ENCODE measurements around the gene LYPLAL1. TPM values are rescaled to one million over a fixed set of nuclear protein-coding genes. Genes with fewer than 3 reads are reported as not detected.

Gene LYPLAL1
- total RNA-seq, 1 experiment from 2014 or later: 21.3 TPM

DNA sequence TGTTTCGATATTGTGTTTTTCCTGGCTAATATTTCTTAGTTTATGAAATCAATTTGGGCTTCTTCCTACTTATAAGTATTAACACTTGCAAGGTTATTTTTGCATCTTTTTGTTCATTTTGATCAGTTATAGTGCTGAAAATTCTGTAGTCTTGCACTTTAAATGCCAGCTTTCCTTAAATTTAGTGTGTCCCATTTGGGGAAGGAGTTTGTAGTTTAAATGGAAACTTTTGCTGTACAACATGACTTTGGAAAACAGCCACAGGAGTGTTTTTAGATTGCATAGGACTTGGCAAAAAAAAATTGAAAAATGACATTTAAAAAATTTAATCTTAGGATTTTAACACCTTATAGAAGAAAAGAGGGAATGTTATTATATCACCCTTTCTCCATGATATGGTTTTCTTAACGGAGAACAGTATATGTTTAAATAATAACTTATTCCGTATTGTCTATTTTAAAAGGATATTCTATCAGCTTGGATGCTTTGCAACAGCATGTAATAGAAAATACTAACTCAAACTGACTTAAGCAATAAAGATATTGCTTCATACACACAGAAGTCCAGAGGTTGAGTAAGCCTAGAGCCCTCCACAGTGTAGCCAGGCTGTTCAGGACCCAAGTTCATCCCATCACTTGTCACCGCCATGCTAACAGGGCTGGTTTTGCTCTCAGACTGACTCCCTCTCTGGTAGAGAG lies 53.8 kb downstream of the LYPLAL1 start:
- intact Hi-C loops (cut with micrococcal nuclease): no loop called here
- Histone ChIP-seq H3K9ac (ENCODE audit: low read length) (no peak overlapping the region), H3K4me1 (ENCODE audit: insufficient read depth, low read length) (no peaks in the 10 kb centered on the region), H3K27me3 (ENCODE audit: low read length) (no peaks in the 10 kb centered on the region), H3K36me3 (ENCODE audit: low read depth, low read length) (no peaks in the 10 kb centered on the region), H4K20me1 (ENCODE audit: low read length) (no peaks in the 10 kb centered on the region), H3F3A (ENCODE audit: low read length, unreplicated experiment) (no peaks in the 10 kb centered on the region), H2AFZ (ENCODE audit: low read length) (no peak overlapping the region), H3K4me3 (ENCODE audit: low read length) (no peak overlapping the region), H3K4me2 (ENCODE audit: low read length) (no peak overlapping the region), H3K9me2 (replicated peaks; ENCODE audit: low read length) (no peaks in the 10 kb centered on the region), H3K27ac (ENCODE audit: low read length) (no peak overlapping the region), H3K9me3 (ENCODE audit: low read length) (no peaks in the 10 kb centered on the region), H3K79me2 (ENCODE audit: low read length) (no peaks in the 10 kb centered on the region)
- POLR2A ChIA-PET (ENCODE audit: unreplicated experiment): no interaction called here
- BruUV-seq (replicated peaks): no TSS peak
- CTCF ChIA-PET: no interaction called here
- TF ChIP-seq EZH2phosphoT487 (IDR thresholded peaks at IDR 0.05; ENCODE audit: borderline replicate concordance, low read length) (no peak), CTCF (conservative IDR thresholded peaks at IDR 0.05; ENCODE audit: low read depth, low read length) (no peak), EZH2 (IDR thresholded peaks at IDR 0.05; ENCODE audit: low read length, unreplicated experiment) (no peak)
- DNase-seq (no peak), ATAC-seq (no peak)

DNA sequence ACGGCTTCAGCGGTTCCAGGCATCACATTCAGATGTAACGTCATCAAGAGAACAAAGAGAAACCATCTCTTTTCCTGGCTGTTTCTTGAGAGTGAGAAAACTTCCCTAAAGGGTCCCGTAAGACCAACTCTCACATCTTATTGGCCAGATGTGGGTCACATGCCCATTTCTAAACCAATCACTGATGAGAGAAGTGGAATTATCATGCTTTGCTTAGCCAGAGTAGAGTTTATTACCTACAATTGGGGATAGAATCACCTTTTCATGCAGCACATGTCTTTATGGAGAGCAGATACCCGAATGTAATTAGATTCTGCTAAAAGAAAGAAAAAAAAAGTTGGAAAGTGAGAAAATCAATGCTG lies 54.4 kb downstream of the LYPLAL1 start:
- H3K79me2 ChIP-seq (ENCODE audit: low read length): no peaks in the 10 kb centered on the region
- intact Hi-C loops (cut with micrococcal nuclease): no loop called here
- H3K4me2 ChIP-seq (ENCODE audit: low read length): no peak overlapping the region
- H3K27me3 ChIP-seq (ENCODE audit: low read length): no peaks in the 10 kb centered on the region
- H4K20me1 ChIP-seq (ENCODE audit: low read length): no peaks in the 10 kb centered on the region
- ATAC-seq (no peak), DNase-seq (no peak)
- no peak overlapping the region for H2AFZ ChIP-seq (ENCODE audit: low read length)
- no peak overlapping the region for H3K4me3 ChIP-seq (ENCODE audit: low read length)
- ChIA-PET CTCF (no interaction called here), POLR2A (ENCODE audit: unreplicated experiment) (no interaction called here)
- H3K9me2 ChIP-seq (replicated peaks; ENCODE audit: low read length): no peaks in the 10 kb centered on the region
- no peaks in the 10 kb centered on the region for H3K4me1 ChIP-seq (ENCODE audit: insufficient read depth, low read length)
- no peak overlapping the region for H3K9ac ChIP-seq (ENCODE audit: low read length)
- no peak overlapping the region for H3K27ac ChIP-seq (ENCODE audit: low read length)
- no peaks in the 10 kb centered on the region for H3K9me3 ChIP-seq (ENCODE audit: low read length)
- no peaks in the 10 kb centered on the region for H3K36me3 ChIP-seq (ENCODE audit: low read depth, low read length)
- no peaks in the 10 kb centered on the region for H3F3A ChIP-seq (ENCODE audit: low read length, unreplicated experiment)
- BruUV-seq (replicated peaks): no TSS peak
- no peak for TF ChIP-seq EZH2phosphoT487 (IDR thresholded peaks at IDR 0.05; ENCODE audit: borderline replicate concordance, low read length)
- TF ChIP-seq CTCF (conservative IDR thresholded peaks at IDR 0.05; ENCODE audit: low read depth, low read length): no peak
- TF ChIP-seq EZH2 (IDR thresholded peaks at IDR 0.05; ENCODE audit: low read length, unreplicated experiment): no peak

GRCh38 chr1:219232890-219233289 lies 59.2 kb downstream of the LYPLAL1 start:
- no peaks in the 10 kb centered on the region for H3K4me1 ChIP-seq (ENCODE audit: insufficient read depth, low read length)
- POLR2A ChIA-PET (ENCODE audit: unreplicated experiment): no interaction called here
- no peaks in the 10 kb centered on the region for H3F3A ChIP-seq (ENCODE audit: low read length, unreplicated experiment)
- H3K9me2 ChIP-seq (replicated peaks; ENCODE audit: low read length): no peaks in the 10 kb centered on the region
- no peak overlapping the region for H2AFZ ChIP-seq (ENCODE audit: low read length)
- BruUV-seq (replicated peaks): no TSS peak
- no peaks in the 10 kb centered on the region for H3K79me2 ChIP-seq (ENCODE audit: low read length)
- intact Hi-C loops (cut with micrococcal nuclease): no loop called here
- ATAC-seq (no peak), DNase-seq (no peak)
- no peak overlapping the region for H3K9ac ChIP-seq (ENCODE audit: low read length)
- no peaks in the 10 kb centered on the region for H4K20me1 ChIP-seq (ENCODE audit: low read length)
- no peaks in the 10 kb centered on the region for H3K27me3 ChIP-seq (ENCODE audit: low read length)
- no peak overlapping the region for H3K4me3 ChIP-seq (ENCODE audit: low read length)
- no peaks in the 10 kb centered on the region for H3K36me3 ChIP-seq (ENCODE audit: low read depth, low read length)
- H3K27ac ChIP-seq (ENCODE audit: low read length): no peak overlapping the region
- no peak overlapping the region for H3K4me2 ChIP-seq (ENCODE audit: low read length)
- CTCF ChIA-PET: no interaction called here
- TF ChIP-seq EZH2phosphoT487 (IDR thresholded peaks at IDR 0.05; ENCODE audit: borderline replicate concordance, low read length) (no peak), EZH2 (IDR thresholded peaks at IDR 0.05; ENCODE audit: low read length, unreplicated experiment) (no peak), CTCF (conservative IDR thresholded peaks at IDR 0.05; ENCODE audit: low read depth, low read length) (no peak)
- H3K9me3 ChIP-seq (ENCODE audit: low read length): no peaks in the 10 kb centered on the region

Measured in PC-3 (cell line).